ENCODE measurements around the gene SYT4. TPM values are rescaled to one million over a fixed set of nuclear protein-coding genes. Genes with fewer than 3 reads are reported as not detected.

The SYT4 gene
- total and polyA plus RNA-seq, 2 donors (not counting 3 experiments of a cell fraction or from before 2014, with no cell fraction given) = not detected

DNA sequence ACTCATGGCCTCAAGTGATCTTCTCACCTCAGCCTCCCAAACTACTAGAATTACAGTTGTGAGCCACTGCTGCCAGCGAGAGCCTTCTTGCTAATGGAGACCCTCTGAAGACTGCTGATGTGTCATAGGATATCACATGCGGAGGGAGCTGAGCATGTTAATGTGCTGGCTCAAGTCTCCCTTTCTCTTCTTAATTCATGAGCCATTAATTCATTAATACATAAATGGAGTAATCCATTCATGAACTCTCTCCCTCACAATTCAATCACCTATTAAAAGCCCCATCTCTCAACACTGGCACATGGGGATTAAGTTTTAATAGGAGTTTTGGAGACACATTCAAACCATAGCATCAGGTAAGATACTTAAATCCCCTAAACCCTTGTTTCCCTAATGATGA is 54.8 kb downstream of the SYT4 start:
- dilution Hi-C loops (cut with MboI; ENCODE audit: extremely low pct_ligation_motif_present, low sequenced_read_pairs) (no loop called here), intact Hi-C loops (cut with micrococcal nuclease) (no loop called here)
- CTCF ChIA-PET = no interaction called here
- FAIRE-seq (no peak), DNase-seq (ENCODE audit: low read depth, low spot score) (no peak)
- H3K9ac ChIP-seq (replicated peaks; ENCODE audit: extremely low read depth, insufficient read depth, low read length) = no peak overlapping the region
- no peaks in the 10 kb centered on the region for H3K79me2 ChIP-seq (ENCODE audit: control insufficient read depth, insufficient read depth, low read length)
- BruUV-seq (replicated peaks) = no TSS peak
- no peak overlapping the region for H3K4me2 ChIP-seq (ENCODE audit: insufficient read depth, low read length)
- H3K9me1 ChIP-seq (replicated peaks; ENCODE audit: control insufficient read depth, extremely low read depth, insufficient read depth, low read length) = no peaks in the 10 kb centered on the region
- no peaks in the 10 kb centered on the region for H4K20me1 ChIP-seq (replicated peaks; ENCODE audit: control insufficient read depth, extremely low read depth, insufficient read depth, low read length)
- H2AFZ ChIP-seq (ENCODE audit: low read depth, low read length) = no peak overlapping the region
- POLR2A ChIA-PET = no interaction called here
- no peaks in the 10 kb centered on the region for H3K27me3 ChIP-seq (ENCODE audit: control insufficient read depth in 2 of 2, insufficient read depth in 2 of 2, low read length in 2 of 2)
- H3K36me3 ChIP-seq (ENCODE audit: control insufficient read depth in 2 of 2, extremely low read depth in 1 of 2, insufficient read depth in 2 of 2, low read length in 2 of 2) = no peaks in the 10 kb centered on the region
- H3K27ac ChIP-seq (ENCODE audit: insufficient read depth, low read depth, low read length) = no peak overlapping the region
- no peak overlapping the region for H3K4me3 ChIP-seq (replicated peaks in 1 of 3; ENCODE audit: insufficient read depth in 1 of 3, low read depth in 1 of 3, low read length in 3 of 3)
- TF ChIP-seq JUN (IDR thresholded peaks at IDR 0.05; ENCODE audit: borderline replicate concordance, insufficient read depth, insufficient read length, low read depth) = no peak
- TF ChIP-seq POLR2AphosphoS5 (IDR thresholded peaks at IDR 0.05; ENCODE audit: insufficient read depth, low read depth, low read length) = no peak
- TF ChIP-seq MYC (IDR thresholded peaks at IDR 0.05; ENCODE audit: low read depth, low read length) = no peak
- H3K9me3 ChIP-seq (replicated peaks; ENCODE audit: control insufficient read depth, insufficient read depth, low read length) = no peaks in the 10 kb centered on the region
- H3K4me1 ChIP-seq (ENCODE audit: control insufficient read depth, extremely low read depth, insufficient read depth, low read length) = no peaks in the 10 kb centered on the region

GRCh38 chr18:43220691-43221090 is 56.6 kb downstream of the SYT4 start:
- Histone ChIP-seq H3K27me3 (ENCODE audit: control insufficient read depth in 2 of 2, insufficient read depth in 2 of 2, low read length in 2 of 2) (no peaks in the 10 kb centered on the region), H3K4me1 (ENCODE audit: control insufficient read depth, extremely low read depth, insufficient read depth, low read length) (no peaks in the 10 kb centered on the region), H3K79me2 (ENCODE audit: control insufficient read depth, insufficient read depth, low read length) (no peaks in the 10 kb centered on the region), H3K4me2 (ENCODE audit: insufficient read depth, low read length) (no peak overlapping the region), H4K20me1 (replicated peaks; ENCODE audit: control insufficient read depth, extremely low read depth, insufficient read depth, low read length) (no peaks in the 10 kb centered on the region), H2AFZ (ENCODE audit: low read depth, low read length) (no peak overlapping the region), H3K36me3 (ENCODE audit: control insufficient read depth in 2 of 2, extremely low read depth in 1 of 2, insufficient read depth in 2 of 2, low read length in 2 of 2) (no peaks in the 10 kb centered on the region), H3K4me3 (replicated peaks in 1 of 3; ENCODE audit: insufficient read depth in 1 of 3, low read depth in 1 of 3, low read length in 3 of 3) (no peak overlapping the region), H3K9me1 (replicated peaks; ENCODE audit: control insufficient read depth, extremely low read depth, insufficient read depth, low read length) (no peaks in the 10 kb centered on the region), H3K9me3 (replicated peaks; ENCODE audit: control insufficient read depth, insufficient read depth, low read length) (no peaks in the 10 kb centered on the region), H3K9ac (replicated peaks; ENCODE audit: extremely low read depth, insufficient read depth, low read length) (no peak overlapping the region), H3K27ac (ENCODE audit: insufficient read depth, low read depth, low read length) (no peak overlapping the region)
- CTCF ChIA-PET = no interaction called here
- no peak for FAIRE-seq
- POLR2A ChIA-PET = no interaction called here
- TF ChIP-seq MAX (IDR thresholded peaks at IDR 0.05; ENCODE audit: insufficient read depth, insufficient read length) (no peak), GATA2 (IDR thresholded peaks at IDR 0.05; ENCODE audit: insufficient read depth, insufficient read length, low read depth, low read length) (no peak), MYC (IDR thresholded peaks at IDR 0.05; ENCODE audit: low read depth, low read length) (no peak), POLR2A (IDR thresholded peaks at IDR 0.05; ENCODE audit: low read depth, low read length) (no peak), EZH2 (IDR thresholded peaks at IDR 0.05; ENCODE audit: borderline replicate concordance, low read depth, low read length, severe bottlenecking) (no peak), FOS (IDR thresholded peaks at IDR 0.05; ENCODE audit: borderline replicate concordance, insufficient read depth, low read length) (no peak)
- no peak for DNase-seq (ENCODE audit: low read depth, low spot score)
- no TSS peak for BruUV-seq (replicated peaks)
- intact Hi-C loops (cut with micrococcal nuclease) (no loop called here), dilution Hi-C loops (cut with MboI; ENCODE audit: extremely low pct_ligation_motif_present, low sequenced_read_pairs) (no loop called here)

Other genes starting within 250 kb of the SYT4 start
- gene RIT2, start 161.8 kb downstream of the SYT4 start, total RNA-seq = not detected in 2 replicates
- not detected in 2 replicates for gene RIT2, start 161.8 kb downstream of the SYT4 start, polyA plus RNA-seq